ENCODE results near the gene TBC1D2B.
"Not testable (repeated sequence)": the region's sequence is repeated elsewhere in the genome, so short reads cannot be mapped to it uniquely, and the experiment has no call there.

The TBC1D2B gene

DNA sequence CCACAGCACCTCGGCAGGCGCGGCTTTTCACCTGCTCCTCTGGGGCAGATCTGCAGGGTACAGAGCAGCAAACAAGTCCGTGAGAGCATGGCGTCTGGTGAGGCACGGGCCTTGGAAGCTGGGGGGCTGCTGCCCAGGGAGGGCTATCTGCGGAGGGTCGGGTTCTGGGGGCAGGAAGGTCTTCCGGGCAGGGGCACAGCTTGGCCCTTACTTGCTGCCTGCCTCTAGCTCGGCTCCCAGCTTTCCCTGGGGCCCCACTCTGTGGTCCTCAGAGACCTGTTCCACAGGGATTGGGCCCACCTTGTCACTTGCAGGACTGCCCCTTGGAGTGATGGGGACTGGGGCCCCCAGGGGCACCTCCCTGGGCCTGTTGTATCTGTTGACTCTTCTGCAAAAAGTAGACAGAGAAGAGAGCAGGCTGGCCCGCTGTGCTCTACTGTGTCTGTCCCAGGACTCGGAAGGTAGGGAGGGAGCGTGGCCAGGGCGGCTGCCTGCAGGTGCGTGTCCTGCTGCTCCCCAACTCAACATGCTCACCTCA lies 84.1 kb downstream of the TBC1D2B start:
- no peak overlapping the region for H3K4me3 ChIP-seq (ENCODE audit: low read length)
- TF ChIP-seq, protein P1, sequence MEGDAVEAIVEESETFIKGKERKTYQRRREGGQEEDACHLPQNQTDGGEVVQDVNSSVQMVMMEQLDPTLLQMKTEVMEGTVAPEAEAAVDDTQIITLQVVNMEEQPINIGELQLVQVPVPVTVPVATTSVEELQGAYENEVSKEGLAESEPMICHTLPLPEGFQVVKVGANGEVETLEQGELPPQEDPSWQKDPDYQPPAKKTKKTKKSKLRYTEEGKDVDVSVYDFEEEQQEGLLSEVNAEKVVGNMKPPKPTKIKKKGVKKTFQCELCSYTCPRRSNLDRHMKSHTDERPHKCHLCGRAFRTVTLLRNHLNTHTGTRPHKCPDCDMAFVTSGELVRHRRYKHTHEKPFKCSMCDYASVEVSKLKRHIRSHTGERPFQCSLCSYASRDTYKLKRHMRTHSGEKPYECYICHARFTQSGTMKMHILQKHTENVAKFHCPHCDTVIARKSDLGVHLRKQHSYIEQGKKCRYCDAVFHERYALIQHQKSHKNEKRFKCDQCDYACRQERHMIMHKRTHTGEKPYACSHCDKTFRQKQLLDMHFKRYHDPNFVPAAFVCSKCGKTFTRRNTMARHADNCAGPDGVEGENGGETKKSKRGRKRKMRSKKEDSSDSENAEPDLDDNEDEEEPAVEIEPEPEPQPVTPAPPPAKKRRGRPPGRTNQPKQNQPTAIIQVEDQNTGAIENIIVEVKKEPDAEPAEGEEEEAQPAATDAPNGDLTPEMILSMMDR (IDR thresholded peaks at IDR 0.05; ENCODE audit: insufficient read depth, low read depth, low read length, missing control alignments): no peak
- DNase-seq (ENCODE audit: low read depth): no peak

DNA sequence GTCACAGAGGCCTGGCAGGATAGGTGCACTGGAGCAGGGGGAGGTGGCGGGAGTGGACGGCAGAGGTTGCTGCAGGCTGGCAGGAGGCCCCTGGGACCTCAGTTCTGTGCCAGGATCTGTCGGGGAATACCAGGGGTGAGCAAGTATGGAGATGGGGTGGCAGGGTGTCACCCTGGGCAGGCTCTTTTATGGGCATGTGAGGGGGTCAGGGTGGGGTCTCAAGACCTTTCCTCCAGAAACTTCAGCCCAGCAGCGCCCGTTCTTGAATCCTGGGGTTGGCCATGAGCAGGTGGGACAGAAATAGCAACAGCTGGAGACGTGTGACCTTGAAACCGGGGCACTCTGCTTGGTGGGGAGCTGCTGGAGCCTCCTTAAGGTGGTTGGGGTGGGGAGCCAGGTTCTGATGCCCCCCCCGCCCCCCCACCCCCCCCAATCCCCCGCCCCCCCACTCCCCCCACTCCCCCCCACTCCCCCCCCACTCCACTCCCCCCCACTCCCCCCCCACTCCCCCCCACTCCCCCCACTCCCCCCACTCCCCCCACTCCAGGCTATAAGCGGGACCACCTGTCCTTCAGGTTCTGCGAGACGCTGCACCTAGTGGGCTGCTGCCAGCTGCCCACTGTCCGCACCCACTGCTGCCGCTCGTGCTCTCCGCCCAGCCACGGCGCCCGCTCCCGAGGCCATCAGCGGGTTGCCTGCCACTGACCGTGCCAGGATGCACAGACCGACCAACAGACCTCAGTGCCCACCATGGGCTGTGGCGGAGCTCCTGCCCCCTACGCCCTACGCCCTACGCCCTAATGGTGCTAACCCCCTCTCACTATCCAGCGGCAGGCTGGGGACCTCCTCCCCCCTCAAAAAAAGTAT lies 84.9 kb downstream of the TBC1D2B start:
- no peak for DNase-seq (ENCODE audit: low read depth)
- H3K4me3 ChIP-seq (ENCODE audit: low read length): no peak overlapping the region
- TF ChIP-seq, protein P1 (IDR thresholded peaks at IDR 0.05; ENCODE audit: insufficient read depth, low read depth, low read length, missing control alignments): no peak

DNA sequence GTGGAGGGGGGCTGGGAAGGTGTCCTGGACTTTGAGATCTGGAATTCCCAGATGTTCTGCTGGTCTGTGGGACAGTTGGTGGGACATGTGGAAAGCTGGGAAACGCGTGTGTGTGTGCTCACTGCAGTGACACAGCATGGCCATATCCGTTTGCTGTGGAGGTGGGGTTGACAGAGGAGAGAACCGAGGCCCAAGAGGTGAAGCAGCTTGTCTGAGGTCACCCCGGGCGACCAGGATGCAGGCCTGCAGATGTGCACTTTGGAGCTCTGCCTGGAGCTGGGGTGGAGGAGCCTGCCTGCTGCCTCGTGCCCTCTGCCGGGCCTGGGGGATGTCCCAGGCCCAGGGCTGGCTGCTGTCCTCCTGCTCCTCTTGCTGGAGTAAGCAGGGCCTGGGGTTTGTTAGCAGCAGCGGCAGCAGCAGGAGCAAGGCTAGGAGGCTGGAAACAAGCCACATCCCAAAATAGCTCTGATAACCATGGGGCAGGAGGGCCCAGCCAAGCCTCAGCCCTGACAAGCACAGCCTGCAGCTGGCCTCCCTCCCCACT lies 85.8 kb downstream of the TBC1D2B start:
- H3K4me3 ChIP-seq (ENCODE audit: low read length): not testable (repeated sequence)

DNA sequence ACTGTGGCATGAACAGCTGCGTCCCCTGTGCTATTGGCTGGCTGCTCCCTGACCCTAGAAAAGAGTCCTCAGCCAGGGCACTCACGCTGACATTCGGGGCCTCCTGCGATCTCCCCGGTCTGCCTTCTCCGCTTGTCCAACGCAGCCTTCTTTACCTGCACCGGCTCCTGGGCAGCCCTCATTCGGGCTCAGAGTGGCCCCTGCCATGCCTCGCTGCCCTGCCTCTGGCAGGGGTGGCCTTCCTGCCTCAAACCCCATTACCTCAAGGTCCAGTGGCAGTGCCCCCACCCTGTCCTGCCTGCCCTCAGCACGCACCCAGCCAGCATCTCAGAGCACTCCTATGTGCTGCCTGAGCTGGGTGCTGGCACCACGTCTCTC lies 86.5 kb downstream of the TBC1D2B start:
- DNase-seq (ENCODE audit: low read depth): no peak
- no peak overlapping the region for H3K4me3 ChIP-seq (ENCODE audit: low read length)
- TF ChIP-seq, protein P1 (IDR thresholded peaks at IDR 0.05; ENCODE audit: insufficient read depth, low read depth, low read length, missing control alignments): no peak

More for the DNA sequence above, 85.8 kb downstream of the TBC1D2B start:
- not testable (repeated sequence) for DNase-seq (ENCODE audit: low read depth)

DNA sequence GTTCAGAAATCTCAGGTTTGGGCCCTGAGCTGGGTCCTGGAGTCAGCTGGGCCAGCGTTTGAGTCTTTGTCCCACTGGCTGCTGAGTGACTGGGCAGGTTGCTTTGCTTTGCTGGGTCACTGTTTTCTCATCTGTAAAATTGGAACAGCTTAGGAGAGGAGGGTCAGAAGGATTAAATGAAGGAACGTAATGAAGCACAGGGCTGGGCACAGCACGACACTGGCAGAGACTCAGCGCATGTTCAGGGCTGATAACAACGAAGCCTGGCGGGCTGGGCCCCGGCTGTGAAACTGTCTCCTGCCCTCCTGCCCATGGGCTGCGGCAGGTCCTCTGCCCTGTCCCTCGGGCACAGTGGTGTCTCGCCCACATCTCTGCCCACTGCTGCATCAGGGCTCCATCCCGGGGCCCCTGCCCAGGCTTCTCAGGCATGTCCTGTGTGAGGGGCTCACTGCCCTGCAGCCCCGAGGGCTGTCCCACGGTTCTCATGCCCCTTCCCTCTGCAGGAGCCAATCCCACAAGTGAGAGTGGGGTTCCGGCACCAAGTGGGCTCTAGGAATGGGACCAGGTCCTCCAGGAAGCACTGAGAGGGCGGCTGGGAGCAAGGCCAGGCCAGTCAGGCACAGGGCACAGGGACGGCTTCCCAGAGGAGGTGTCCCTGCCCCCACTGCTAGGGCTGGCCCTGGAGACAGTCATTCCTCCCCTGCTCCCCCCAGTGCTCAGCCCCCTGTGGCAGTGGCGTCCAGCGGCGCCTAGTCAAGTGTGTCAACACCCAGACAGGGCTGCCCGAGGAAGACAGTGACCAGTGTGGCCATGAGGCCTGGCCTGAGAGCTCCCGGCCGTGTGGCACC lies 88.0 kb downstream of the TBC1D2B start:
- TF ChIP-seq, protein P1 (IDR thresholded peaks at IDR 0.05; ENCODE audit: insufficient read depth, low read depth, low read length, missing control alignments): no peak
- DNase-seq (ENCODE audit: low read depth): no peak
- no peak overlapping the region for H3K4me3 ChIP-seq (ENCODE audit: low read length)

DNA sequence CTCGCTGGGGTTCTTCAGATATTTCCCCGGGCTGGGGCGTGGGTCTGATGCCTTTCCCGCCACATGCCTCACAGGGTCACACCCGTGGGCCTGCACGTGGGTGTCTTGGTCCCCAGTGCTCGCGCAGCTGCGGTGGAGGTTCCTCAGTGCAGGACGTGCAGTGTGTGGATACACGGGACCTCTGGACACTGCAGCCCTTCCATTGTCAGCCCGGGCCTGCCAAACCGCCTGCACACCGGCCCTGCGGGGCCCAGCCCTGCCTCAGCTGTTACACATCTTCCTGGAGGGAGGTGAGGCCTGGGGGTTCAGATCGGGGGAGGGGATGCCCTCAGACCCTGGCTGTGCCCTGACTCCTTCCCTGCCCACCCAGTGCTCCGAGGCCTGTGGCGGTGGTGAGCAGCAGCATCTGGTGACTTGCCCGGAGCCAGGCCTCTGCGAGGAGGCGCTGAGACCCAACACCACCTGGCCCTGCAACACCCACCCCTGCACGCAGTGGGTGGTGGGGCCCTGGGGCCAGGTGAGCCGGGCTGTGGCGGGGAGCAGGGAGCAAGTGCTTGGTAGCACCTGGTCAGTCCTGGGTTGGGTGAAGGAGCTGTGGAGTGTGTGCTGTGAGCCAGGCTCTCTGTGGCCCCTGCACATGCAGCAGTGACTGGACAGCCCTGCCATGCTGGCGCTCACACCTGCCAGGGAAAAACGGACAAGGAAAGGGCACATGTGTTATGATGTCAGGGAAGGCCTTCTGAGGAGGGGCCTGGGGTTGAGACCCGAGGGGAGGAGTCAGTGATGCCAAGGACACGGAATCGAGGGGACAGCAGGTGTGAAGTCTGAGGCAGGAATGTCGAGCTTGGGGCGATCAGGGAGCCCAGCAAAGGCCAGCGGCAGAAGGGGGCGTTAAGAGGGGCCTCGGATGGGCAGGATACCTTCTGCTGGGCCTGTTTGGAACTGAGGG lies 88.9 kb downstream of the TBC1D2B start:
- DNase-seq (ENCODE audit: low read depth): no peak
- no peak overlapping the region for H3K4me3 ChIP-seq (ENCODE audit: low read length)
- TF ChIP-seq, protein P1 (IDR thresholded peaks at IDR 0.05; ENCODE audit: insufficient read depth, low read depth, low read length, missing control alignments): no peak

DNA sequence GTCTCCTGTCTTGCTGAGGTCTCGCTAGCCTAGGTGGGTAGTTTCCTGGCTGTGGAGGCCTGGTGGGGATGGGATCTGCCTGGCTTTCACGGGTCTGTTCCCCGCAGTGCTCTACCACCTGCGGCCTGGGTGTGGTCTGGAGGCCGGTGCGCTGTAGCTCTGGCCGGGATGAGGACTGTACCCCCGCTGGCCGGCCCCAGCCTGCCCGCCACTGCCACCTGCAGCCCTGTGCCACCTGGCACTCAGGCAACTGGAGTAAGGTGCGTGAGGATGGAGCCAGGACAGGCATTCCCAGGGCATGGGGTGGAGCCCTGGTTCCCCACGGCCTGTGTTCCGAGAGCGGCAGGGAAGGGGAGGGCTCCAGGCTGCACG lies 89.8 kb downstream of the TBC1D2B start:
- not testable (repeated sequence) for H3K4me3 ChIP-seq (ENCODE audit: low read length); DNase-seq (ENCODE audit: low read depth)
